IMR-90 (cell line): ENCODE results near the gene CACNG7. TPM values are rescaled to one million over a fixed set of nuclear protein-coding genes. Genes with fewer than 3 reads are reported as not detected.

ENCODE experiments used
- ATAC-seq: fragments of 200-7000 bp; cut with Tn5 transposase; 2 replicates; pipeline ENCODE4 v1.9.1; 2020; ENCODE audit warnings: low read depth, mild to moderate bottlenecking, moderate library complexity
- BruUV-seq: library from RNA; stranded (reverse); fragments of 400-500 nt; replicated peaks from 2 replicates; lab custom pipeline; 2021; lab: Mats Ljungman, UMichigan
- CTCF ChIA-PET: fragments of 300-600 bp; formaldehyde crosslinking; extraction: SDS; loops from one replicate; lab custom pipeline; 2021; ENCODE audit warnings: antibody characterized with exemption; lab: Yijun Ruan, JAX
- POLR2A ChIA-PET: fragments of 300-600 bp; sonication (Branson Sonifier 250); formaldehyde crosslinking; loops from one replicate; lab custom pipeline; 2022; ENCODE audit warnings: antibody characterized with exemption; ENCODE audit not compliant: unreplicated experiment; lab: Charles Lee
- DNase-seq: peaks from one replicate; pipeline ENCODE4 v3.0.0; 2013
- H2AFZ ChIP-seq: replicated peaks from 2 replicates; pipeline ENCODE3; 2013; ENCODE audit warnings: low read length, mild to moderate bottlenecking; ENCODE audit not compliant: poor library complexity
- H2AK5ac ChIP-seq: 2 replicates; pipeline ENCODE4 v1.6.1; 2013; ENCODE audit warnings: low read depth, low read length, inconsistent platforms
- H2AK9ac ChIP-seq: replicated peaks from 2 replicates; pipeline ENCODE3; 2013; ENCODE audit warnings: mild to moderate bottlenecking, low read depth, low read length, moderate library complexity; ENCODE audit not compliant: poor library complexity
- H2BK120ac ChIP-seq: 2 replicates; pipeline ENCODE4 v1.6.1; 2013; ENCODE audit warnings: low read depth, low read length, inconsistent platforms
- H2BK15ac ChIP-seq: 3 replicates; pipeline ENCODE4 v1.6.1; 2013; ENCODE audit warnings: low read depth, low read length, inconsistent platforms
- H2BK20ac ChIP-seq: 2 replicates; pipeline ENCODE4 v1.6.1; 2013; ENCODE audit warnings: low read depth, mild to moderate bottlenecking, inconsistent platforms, low read length, moderate library complexity
- H2BK5ac ChIP-seq: 2 replicates; pipeline ENCODE4 v1.6.1; 2013; ENCODE audit warnings: mild to moderate bottlenecking, low read depth, low read length, inconsistent platforms; ENCODE audit not compliant: poor library complexity, severe bottlenecking
- H3K14ac ChIP-seq: replicated peaks from 2 replicates; pipeline ENCODE4 v1.6.1; 2013; ENCODE audit warnings: low read depth, low read length, inconsistent platforms
- H3K18ac ChIP-seq: 2 replicates; pipeline ENCODE4 v1.6.1; 2013; ENCODE audit warnings: low read depth, low read length, control low read depth
- H3K23ac ChIP-seq: 2 replicates; pipeline ENCODE4 v1.6.1; 2013; ENCODE audit warnings: low read depth, low read length, inconsistent platforms
- H3K27ac ChIP-seq: 2 replicates; pipeline ENCODE4 v1.5.1; 2013; ENCODE audit warnings: mild to moderate bottlenecking, control low read depth, low read length; ENCODE audit not compliant: insufficient read depth
- H3K27me3 ChIP-seq: 2 replicates; pipeline ENCODE4 v1.6.1; 2013; ENCODE audit warnings: low read length; ENCODE audit not compliant: control insufficient read depth, insufficient read depth
- H3K36me3 ChIP-seq: 2 replicates; pipeline ENCODE4 v1.6.1; 2013; ENCODE audit warnings: low read length, mixed read lengths; ENCODE audit not compliant: control insufficient read depth, insufficient read depth
- H3K4ac ChIP-seq: 2 replicates; pipeline ENCODE4 v1.6.1; 2013; ENCODE audit warnings: low read depth, low read length, inconsistent platforms
- H3K4me1 ChIP-seq: 2 replicates; pipeline ENCODE4 v1.6.1; 2013; ENCODE audit warnings: low read length, mixed read lengths; ENCODE audit not compliant: control insufficient read depth, insufficient read depth
- H3K4me2 ChIP-seq: 2 replicates; pipeline ENCODE4 v1.6.1; 2013; ENCODE audit warnings: low read depth, mild to moderate bottlenecking, control low read depth, low read length, moderate library complexity
- H3K4me3 ChIP-seq: 2 replicates; pipeline ENCODE4 v1.5.1; 2013; ENCODE audit warnings: low read depth, mild to moderate bottlenecking, control low read depth, low read length, moderate library complexity; ENCODE audit not compliant: insufficient read depth
- H3K56ac ChIP-seq: 2 replicates; pipeline ENCODE4 v1.6.1; 2013; ENCODE audit warnings: low read length, inconsistent platforms; ENCODE audit not compliant: insufficient read depth; ENCODE audit errors: extremely low read depth
- H3K79me1 ChIP-seq, 2 experiments: 2 replicates each; pipeline ENCODE4 v1.6.1; 2013; ENCODE audit warnings: low read length in 2 of 2, inconsistent platforms in 1 of 2, low read depth in 1 of 2
- H3K9ac ChIP-seq: 2 replicates; pipeline ENCODE4 v1.6.1; 2013; ENCODE audit warnings: low read depth, low read length, control low read depth
- H3K9me1 ChIP-seq: 2 replicates; pipeline ENCODE4 v1.6.1; 2013; ENCODE audit warnings: low read length, inconsistent platforms; ENCODE audit not compliant: insufficient read depth
- H3K9me3 ChIP-seq: 2 replicates; pipeline ENCODE4 v1.6.1; 2013; ENCODE audit warnings: low read length; ENCODE audit not compliant: control insufficient read depth, insufficient read depth
- H4K20me1 ChIP-seq: 2 replicates; pipeline ENCODE4 v1.6.1; 2013; ENCODE audit warnings: low read length, inconsistent platforms; ENCODE audit not compliant: insufficient read depth
- H4K5ac ChIP-seq: 2 replicates; pipeline ENCODE4 v1.6.1; 2013; ENCODE audit warnings: mild to moderate bottlenecking, low read depth, low read length, control low read depth
- H4K8ac ChIP-seq, 2 experiments: 2 replicates each; pipeline ENCODE4 v1.6.1; 2013; ENCODE audit warnings: low read depth in 2 of 2, low read length in 2 of 2, control low read depth in 1 of 2, inconsistent platforms in 1 of 2
- H4K91ac ChIP-seq: 2 replicates; pipeline ENCODE4 v1.6.1; 2013; ENCODE audit warnings: low read depth, low read length, inconsistent platforms; ENCODE audit not compliant: insufficient read depth
- BHLHE40 ChIP-seq: fragments of 150-350 bp; IDR thresholded peaks from 2 replicates; pipeline ENCODE4 v1.6.1; 2016; ENCODE audit warnings: mild to moderate bottlenecking, low read depth, low read length
- MXI1 ChIP-seq: IDR thresholded peaks from 2 replicates; pipeline ENCODE4 v1.6.1; 2012; ENCODE audit warnings: low read depth, mild to moderate bottlenecking, low read length, moderate library complexity, borderline replicate concordance
- whole genome bisulfite sequencing, 2 experiments: methylation state at CpG; one replicate each; pipeline versions ENCODE4 v1.1.5 to v1.1.7; 2013; ENCODE audit warnings: missing lambda C conversion rate in 2 of 2; ENCODE audit not compliant: insufficient read length in 1 of 2; ENCODE audit errors: extremely low coverage in 2 of 2; 5-methylcytosine and 5-hydroxymethylcytosine counted together
- dilution Hi-C: fragments of 300-500 bp; cut with HindIII; formaldehyde crosslinking; loops from one replicate; pipeline ENCODE4 v1.14.3; 2018; ENCODE audit warnings: low sequenced_read_pairs; ENCODE audit not compliant: unreplicated experiment
- in situ Hi-C: fragments of 300-500 bp; cut with MboI; formaldehyde crosslinking; loops from 3 replicates; pipeline ENCODE4 v1.14.3; 2019; ENCODE audit warnings: low sequenced_read_pairs, inconsistent platforms, mixed read lengths
- intact Hi-C: fragments of 100-400 bp; cut with micrococcal nuclease; formaldehyde crosslinking; loops from 2 replicates; pipeline ENCODE4 v1.10.0; 2022
- polyA plus RNA-seq, 3 experiments: library from polyadenylated mRNA; depleted of rRNA; stranded (reverse); fragments of >200 nt; gene quantifications; 2 replicates each; pipeline ENCODE4 v1.2.3, GENCODE V29; 2012; ENCODE audit warnings: low replicate concordance in 1 of 3
- total RNA-seq: library from RNA; depleted of rRNA; stranded (reverse); fragments of >200 nt; gene quantifications from 2 replicates; pipeline ENCODE4 v1.2.3, GENCODE V29; 2012

Gene CACNG7
- total and polyA plus RNA-seq, 2 of the 4 experiments (the other 2 are of a cell fraction), result 0.36 to 6.7 TPM

DNA sequence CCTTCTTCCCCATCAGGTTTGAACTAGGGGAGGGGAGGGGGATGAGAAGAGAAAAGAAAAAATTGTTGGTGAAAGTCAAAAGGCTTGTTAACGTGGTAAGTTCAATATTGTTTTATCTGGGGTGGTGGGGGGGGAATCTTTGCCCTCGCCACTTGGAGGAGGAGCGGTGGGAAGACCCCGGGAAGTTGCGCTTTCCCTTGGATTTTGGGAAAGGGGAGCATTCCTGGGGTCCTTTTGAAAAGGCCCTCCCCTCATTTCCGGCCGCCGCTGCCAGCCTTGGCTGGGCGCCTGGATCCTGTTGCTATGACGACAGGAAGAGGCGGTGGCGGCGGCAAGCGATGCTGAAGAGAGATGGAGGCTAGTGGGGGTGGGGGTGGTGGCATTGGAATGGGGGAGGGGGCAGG, 49.1 kb downstream of the CACNG7 start:
- peaks cover 48% of the 10 kb centered on the region for H3K27me3 ChIP-seq
- H3K4ac ChIP-seq, result no peak overlapping the region
- H3K4me3 ChIP-seq, result no peak overlapping the region
- no CpG with 5 or more reads among the region's 14 CpGs for WGBS, 2 experiments
- H2AFZ ChIP-seq, result no peak overlapping the region
- H2BK120ac ChIP-seq, result no peak overlapping the region
- no peaks in the 10 kb centered on the region for H4K20me1 ChIP-seq
- no peak overlapping the region for H3K23ac ChIP-seq
- no peaks in the 10 kb centered on the region for H3K36me3 ChIP-seq
- POLR2A ChIA-PET, result no interaction called here
- H3K27ac ChIP-seq, result no peak overlapping the region
- no peak overlapping the region for H3K9ac ChIP-seq
- intact Hi-C loops, result no loop called here
- H3K79me1 ChIP-seq, result no peaks in the 10 kb centered on the region
- TF ChIP-seq BHLHE40 (no peak), MXI1 (no peak)
- H2AK9ac ChIP-seq, result no peak overlapping the region
- H3K9me1 ChIP-seq, result no peaks in the 10 kb centered on the region
- dilution Hi-C loops, result no loop called here
- no peak overlapping the region for H2BK5ac ChIP-seq
- H2AK5ac ChIP-seq, result no peak overlapping the region
- no peak overlapping the region for H3K4me2 ChIP-seq
- no peak overlapping the region for H2BK15ac ChIP-seq
- H4K8ac ChIP-seq, result no peak overlapping the region
- no peak overlapping the region for H3K14ac ChIP-seq
- no peak overlapping the region for H4K91ac ChIP-seq
- in situ Hi-C loops, result no loop called here
- CTCF ChIA-PET, result no interaction called here
- H2BK20ac ChIP-seq, result no peak overlapping the region
- no peak overlapping the region for H3K56ac ChIP-seq
- H4K5ac ChIP-seq, result no peak overlapping the region
- ATAC-seq, result no peak
- BruUV-seq, result no TSS peak
- no peaks in the 10 kb centered on the region; the same call in 1 of the 2 replicates for H3K9me3 ChIP-seq
- no peak overlapping the region for H3K18ac ChIP-seq
- no peaks in the 10 kb centered on the region for H3K4me1 ChIP-seq
- no peak for DNase-seq
